GF-D8 (cell line): Measurements from ENCODE around the gene ZNF653.
A peak's percentile ranks its signal among the peaks of the same experiment; 100 is the strongest.

Experiments
- DNase-seq: peaks from one replicate; lab custom pipeline; 2025; lab: John Stamatoyannopoulos, UW

Gene ZNF653

DNA sequence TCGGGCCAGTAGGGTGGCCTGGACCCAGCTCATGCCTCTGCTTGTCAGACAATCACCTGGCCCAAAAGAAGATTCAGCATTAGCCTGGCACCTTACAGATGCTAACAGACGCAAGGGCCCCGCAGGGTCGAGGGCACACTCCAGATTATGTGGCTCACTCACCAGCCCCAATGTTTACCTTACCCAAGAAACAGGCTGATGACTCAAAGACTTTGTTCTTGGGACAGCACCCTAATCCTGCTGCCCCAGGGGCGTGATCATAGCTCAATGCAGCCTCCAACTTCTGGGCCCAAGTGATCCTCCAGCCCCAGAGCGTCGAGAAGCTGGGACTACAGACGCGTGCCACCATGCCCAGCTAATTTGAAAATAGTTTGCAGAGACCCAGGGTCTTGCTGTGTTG is 13.5 kb upstream of the ZNF653 start:
- no peak for DNase-seq

DNA sequence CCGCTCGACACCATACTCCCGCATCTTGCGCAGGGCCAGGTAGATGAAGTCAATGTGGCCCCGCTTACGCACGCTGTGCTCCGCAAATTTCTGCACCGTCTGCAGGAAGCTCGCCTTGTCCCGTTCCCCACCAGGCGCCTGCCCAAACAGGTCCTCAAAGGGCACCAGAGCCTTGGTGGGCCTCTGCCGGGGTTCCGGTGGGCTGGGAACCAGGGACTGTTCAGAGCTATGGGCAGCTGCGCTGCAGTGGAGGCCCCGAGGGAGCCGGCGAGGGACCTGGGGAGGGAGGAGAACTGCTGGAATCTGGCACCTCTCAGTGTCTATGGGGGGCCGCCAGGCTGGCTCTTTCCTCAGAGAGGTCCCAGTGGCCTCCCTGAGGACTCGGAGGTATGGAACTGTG is 8.3 kb upstream of the ZNF653 start:
- DNase-seq, result no peak

GRCh38 chr19:11510444-11510843 is 4.8 kb upstream of the ZNF653 start:
- no peak for DNase-seq

DNA sequence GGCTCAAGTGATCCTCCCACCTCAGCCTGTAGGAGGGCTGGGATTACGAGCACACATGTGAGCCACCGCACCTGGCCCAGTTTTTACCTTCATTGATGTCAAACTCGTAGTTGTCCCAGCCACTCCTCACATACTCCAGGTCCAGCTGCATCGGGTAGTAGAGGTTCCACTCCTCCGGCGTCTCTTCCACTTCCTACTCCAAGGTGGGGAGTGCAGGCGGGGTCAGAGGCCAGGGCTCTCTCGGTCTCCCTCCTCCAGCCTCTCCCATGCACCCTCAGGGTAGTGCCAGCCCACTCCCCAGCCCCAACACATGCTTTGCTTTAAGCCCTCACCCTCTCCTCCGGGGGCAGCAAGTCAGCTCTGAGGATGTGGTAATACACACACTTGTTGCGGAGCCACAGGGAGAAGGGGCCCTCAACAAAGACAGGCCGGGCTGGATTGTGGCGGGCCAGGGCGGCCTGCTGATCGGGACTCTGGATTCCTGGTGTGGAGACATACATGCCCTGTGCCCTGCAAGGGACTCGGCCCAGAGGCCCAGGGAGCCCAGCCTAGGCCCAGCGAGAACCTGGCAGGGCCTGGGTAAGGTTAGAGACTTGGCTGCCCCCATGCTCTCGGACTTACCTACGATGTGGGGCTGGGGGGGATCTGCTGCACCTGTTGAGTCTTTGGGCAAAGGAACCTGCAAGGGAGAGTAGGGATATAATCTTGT is 1.9 kb upstream of the ZNF653 start:
- DNase-seq, result no peak

DNA sequence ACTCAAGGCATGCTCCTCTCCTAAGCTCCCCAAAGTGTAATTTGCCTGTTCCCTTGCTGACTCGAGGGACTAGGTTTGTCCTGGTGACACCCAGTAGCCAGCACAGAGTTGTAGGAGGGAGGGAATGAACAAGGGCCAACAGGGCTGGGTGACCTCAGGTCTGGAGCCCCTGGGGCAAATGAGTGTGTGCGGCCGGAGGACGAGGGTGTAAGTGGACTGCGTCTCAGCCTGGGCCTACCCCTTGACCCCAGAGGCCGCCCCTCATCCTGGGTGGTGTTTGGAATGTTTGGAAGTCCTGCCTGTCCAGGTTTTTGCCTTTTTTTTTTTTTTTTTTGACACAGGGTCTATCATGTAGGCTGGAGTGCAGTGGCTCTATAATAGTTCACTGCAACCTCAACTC is 1.3 kb upstream of the ZNF653 start:
- no peak for DNase-seq

DNA sequence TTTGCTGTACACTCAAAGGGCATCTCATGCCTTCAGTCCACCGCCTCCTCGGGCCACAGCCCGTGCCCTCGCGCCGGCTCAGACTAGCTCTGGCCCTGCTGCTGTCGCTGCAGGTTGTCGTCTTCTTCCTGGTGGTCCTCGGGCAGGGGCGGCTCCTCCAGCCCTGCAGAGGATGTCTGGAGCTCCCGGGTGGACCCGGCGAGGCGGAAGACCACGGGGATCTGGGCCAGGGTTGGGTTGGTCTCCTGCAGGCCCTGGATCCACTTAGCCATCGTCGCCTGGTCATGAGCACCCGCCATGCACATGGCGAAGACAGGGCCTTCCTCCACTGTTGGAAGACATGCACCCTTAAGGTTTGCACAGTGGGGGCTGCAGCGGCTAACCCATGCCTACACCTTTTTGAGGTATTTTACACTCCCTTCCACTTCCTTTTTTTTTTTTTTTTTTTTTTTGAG is 489 bp upstream of the ZNF653 start:
- DNase-seq, result no peak

- DNase-seq, result peak; percentile 83
These were observed 571 bp downstream of the ZNF653 start for GRCh38 chr19:11505032-11505503.

DNA sequence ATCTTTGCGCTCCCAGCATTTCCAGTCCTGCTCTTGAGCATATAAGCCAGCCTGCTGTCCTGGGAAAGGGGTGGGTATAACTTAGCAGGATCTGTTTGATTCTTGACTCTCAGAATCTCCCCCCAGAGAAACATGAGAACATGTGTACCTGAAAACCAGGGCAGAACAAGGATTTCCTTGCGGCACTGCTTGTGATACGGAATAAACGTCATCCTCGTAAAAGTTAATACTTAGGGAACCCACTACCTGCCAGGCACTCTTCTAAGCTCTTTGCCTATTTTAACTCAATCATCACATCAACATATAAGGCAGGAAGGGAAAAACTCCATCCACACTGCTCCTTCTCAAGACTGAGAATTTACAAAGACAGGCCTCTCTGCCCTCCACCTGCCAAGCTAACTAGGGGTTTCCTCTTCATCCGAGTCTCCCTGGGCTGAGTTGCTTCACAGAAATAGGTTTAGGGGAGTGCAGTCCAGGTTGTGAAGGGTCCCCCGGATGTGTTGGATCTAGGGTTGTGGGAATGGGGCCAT is 1.1 kb downstream of the ZNF653 start:
- no peak for DNase-seq

DNA sequence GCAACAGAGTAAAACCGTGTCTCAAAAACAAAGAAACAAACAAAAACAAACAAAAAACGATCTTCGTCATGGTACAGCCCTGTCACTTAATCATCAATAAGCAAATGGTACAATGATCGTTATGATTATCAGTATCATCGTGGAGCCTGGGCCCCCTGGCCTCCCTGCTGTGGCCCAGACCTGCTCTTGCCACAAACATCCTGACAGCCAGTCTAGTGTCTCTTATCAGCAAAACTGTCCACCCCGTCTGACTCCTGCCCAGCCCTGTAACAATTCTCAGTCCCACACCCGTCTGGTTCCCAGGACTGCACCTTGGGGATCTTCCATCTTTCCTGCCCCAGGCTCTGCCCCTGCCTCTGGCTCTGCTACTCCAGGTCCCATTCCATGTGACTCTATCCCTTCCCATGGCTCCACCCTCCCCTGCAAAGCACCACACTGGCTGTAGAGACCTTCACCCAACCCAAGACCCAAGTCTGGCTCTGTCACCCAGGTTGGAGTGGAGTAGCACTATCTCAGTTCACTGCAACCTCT is 5.7 kb downstream of the ZNF653 start:
- DNase-seq, result no peak

GRCh38 chr19:11499220-11499726 is 6.4 kb downstream of the ZNF653 start:
- DNase-seq, result no peak

DNA sequence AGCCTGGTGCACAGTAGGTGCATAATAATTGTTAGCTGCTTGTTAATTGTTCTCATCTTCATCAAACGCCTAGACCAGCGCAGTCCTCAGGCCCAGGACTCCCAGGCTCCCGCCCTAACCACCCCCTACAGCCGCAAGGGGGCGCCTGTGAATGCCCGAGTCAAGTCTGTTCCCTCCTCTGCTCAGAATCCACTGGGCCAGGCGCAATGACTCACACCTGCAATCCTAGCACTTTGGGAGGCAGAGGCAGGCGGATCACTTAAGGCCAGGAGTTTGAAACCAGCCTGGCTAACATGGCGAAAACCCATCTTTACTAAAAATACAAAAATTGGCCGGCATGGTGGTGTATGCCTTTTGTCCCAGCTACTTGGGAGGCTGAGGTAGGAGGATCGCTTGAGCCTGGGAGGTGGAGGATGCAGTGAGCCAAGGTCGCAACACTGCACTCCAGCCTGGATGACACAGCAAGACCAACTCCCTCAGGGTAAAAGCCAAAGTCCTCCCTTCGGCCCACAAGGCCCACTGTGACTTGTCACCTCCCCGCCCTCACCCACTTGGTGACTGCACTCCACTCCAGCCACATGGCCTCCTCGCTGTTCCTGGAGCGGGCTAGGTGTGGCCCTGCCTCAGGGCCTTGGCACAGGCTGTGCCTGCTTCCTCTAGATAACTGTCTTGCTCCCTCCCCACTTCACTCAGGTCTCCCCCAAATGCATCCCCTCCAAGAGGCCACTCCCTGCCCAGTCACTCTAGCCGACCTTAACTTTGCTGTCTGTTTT is 9.1 kb downstream of the ZNF653 start:
- no peak for DNase-seq

DNA sequence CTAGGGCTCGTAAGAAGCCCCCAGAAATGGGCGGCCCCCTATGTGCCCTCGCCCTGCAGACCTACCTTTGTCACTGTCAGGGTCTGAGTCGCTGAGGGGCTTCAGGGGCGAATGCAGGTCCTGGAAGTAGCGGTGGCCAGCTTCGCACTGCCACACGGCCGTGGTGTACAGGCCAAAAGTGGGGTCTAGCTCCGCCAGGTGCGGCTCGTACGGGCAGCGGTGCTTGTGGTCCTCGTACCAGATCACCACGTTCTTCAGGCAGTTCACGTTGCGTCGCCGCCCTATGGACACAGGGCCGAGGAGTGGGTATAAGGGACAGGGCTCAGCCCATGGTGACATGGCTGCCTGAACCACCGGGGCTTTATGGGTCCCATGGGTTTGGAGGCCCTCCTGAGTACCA is 9.8 kb downstream of the ZNF653 start:
- no peak for DNase-seq

DNA sequence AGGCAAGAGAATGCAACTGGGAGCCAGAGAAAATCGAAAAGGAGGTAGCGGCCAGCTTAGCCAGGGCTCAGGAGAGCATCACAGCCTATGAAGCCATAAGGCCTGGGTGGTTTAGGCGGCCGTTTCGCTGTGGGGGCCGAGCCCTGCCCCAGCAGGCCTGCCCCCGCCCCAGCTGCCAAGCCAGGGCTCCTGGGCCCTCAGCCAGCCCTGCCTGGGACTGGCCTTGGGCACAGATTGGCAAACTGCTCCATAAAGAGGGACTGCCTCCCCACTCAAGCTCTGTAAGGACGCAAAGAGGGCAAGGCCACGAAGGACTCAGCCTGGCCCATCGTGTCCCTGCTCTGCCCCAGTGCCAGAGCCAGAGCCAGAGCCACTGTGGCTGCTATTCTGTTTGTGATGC is 10.2 kb downstream of the ZNF653 start:
- no peak for DNase-seq

DNA sequence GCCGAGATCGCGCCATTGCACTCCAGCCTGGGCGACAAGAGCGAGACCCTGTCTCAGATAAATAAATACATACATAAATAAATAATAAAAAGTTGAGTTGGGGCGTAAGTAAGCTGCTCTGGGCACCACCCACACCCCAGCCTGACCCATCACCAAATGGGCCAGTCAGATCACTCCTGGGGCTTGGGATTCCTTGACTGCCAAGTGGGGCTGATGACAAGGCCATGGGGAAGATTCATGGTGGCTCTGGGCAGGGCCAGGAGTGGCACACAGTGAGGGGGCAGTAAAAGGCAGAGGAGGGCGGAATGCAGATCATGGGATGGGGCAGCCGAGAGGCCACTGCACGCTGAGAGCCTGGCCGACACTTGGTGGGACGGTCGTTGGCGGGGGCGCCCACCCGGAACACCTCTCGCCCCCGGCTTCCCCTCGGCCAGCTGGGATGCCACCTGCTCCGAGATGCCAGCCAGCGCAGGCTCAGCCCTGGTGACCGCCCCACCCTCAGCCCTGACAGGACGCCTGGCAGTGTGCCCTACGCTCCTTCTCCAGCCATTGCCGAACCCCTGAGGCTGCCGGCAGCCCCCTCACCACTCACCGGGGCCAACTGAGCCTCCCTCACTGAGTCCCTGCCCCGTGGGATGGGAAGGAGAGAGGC is 10.9 kb downstream of the ZNF653 start:
- DNase-seq, result no peak

DNA sequence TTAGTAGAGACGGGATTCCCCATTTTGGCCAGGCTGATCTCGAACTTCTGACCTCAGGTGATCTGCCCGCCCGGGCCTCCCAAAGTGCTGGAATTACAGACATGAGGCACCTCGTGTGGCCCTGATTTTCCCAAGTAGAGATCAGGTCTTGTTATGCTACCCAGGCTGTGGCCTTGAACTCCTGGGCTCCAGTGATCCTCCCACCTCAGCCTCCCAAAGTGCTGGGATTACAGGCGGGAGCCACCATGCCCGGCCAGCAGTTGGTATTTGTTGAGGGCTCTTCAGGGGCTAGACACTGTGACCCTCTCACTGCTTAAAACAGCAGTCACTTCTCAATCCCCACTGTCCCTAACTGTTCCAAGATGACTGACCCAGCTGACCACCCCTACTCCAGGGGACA is 16.3 kb downstream of the ZNF653 start:
- no peak for DNase-seq

DNA sequence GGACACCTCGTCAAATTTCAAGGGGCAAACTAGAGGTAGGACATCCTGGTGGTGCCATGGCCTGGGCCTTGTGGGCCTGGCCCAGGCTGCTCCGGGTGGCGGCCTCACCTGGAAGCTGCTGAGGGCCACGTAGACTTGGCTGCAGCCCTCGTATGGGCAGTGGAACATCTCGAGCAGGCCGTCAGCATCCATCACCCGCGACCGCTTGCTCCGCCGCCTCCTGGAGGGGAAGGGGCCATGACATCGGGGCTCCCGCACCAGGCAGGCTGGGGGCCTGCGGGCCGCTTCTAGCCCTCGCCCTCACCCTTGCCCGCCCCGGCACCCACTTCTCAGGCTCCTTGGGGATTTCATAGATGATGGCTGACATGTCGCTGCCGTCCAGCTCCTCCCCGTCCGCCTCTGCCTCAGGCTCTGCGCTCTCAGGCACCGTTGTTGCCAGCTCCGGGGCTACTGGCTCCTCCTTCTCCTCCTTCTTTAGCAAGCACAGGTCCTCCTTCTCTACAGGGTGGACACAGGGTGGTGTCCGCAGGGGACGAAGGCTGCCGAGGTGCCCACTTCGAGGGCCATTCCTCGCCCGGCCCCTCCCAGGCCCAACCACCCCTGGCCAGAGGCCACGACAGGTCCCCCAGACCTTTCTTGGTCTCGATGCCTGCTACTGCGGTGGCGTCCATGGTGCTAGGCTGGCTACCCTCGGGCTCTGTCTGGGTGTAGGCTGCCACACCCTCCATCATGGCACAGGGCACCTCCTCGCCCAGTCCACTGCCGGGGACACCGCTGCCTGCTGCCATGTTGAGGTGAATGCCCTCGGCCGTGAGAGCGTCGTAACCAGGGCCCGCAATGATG is 18.8 kb downstream of the ZNF653 start:
- DNase-seq, result no peak

- no peak for DNase-seq
These were observed 20.3 kb downstream of the ZNF653 start for GRCh38 chr19:11485245-11485837.

DNA sequence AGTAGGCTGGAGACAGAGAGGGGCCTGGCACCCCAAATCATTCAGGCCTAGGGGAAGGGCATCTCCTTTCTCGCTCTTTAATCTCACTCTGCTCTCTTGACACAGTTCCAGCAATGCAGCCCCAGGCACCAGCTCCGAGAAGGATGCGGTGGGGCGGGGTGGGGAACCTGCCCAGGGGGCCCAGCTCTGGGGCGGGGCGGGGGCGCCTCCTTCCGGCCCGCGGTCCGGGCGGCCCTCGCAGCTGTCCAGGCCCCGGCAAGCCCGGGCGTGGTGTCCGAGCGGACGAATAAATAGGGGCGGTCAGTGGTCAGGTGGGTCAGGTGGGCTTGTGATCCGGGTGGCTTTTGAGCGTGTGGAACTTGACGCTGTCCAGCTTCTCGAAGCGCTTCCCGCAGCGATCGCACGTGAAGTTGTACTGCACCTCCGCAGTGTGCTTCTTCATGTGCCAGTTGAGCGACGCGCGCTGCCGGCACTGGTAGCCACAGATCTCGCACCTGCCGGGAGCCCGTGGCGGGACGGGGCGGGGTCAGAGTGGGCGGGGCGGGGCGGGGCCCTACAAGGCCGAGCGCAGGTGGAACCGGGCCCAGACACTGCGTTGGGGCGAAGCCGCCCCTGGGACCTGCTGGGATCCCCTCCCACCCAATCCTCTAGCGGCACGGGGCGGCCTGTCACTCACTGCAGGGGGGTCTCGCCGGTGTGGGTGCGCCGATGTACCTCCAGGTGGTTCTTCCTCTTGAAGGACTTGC is 22.1 kb downstream of the ZNF653 start:
- DNase-seq, result no peak

GRCh38 chr19:11482384-11483050 is 23.1 kb downstream of the ZNF653 start:
- peak; percentile 71 for DNase-seq
